ENCODE data around the gene R3HDM4. TPM values are rescaled to one million over a fixed set of nuclear protein-coding genes. Genes with fewer than 3 reads are reported as not detected.

R3HDM4 gene
- total and polyA plus RNA-seq, 4 donors = 14.1 to 72.4 (median 20.2) TPM

- TF ChIP-seq ZBTB33 (IDR thresholded peaks at IDR 0.05) (no peak), SP1 (IDR thresholded peaks at IDR 0.05) (no peak)
Measured at GRCh38 chr19:868458-869244, 44.4 kb downstream of the R3HDM4 start (continued).

DNA sequence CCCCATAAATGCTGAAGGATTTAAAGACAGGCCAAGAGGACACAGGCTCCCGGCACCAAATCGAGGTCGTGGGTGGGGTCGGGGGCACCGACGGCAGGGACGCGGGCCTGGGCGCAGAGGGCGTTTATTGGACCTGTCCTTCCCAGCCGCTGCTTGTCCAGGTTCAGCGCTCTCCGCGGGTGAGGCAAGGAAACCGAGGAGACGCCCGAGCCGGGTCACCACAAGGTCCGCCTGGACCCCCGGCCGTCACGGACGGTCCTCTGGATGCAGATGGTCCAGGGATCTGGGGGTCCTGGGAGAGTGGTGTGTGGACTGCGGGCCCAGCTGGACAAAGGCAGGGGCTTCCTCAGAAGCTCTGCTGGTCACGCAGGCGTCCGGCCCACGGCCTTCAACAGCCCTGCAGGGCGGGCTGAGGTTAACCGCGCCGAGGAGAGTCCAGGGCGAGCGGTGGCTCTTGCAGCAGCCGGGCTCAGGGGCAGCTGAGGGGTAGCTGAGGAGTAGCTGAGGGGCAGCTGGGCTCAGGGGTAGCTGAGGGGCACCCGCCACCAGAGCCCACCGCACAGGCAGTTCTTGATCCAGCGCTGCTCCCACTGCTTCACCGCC lies 45.1 kb downstream of the R3HDM4 start:
- Histone ChIP-seq H3K9ac (ENCODE audit: low read depth in 1 of 2, low read length in 2 of 2) (no peak overlapping the region), H3K27me3 (ENCODE audit: control insufficient read depth in 4 of 4, insufficient read depth in 4 of 4, low read length in 3 of 4) (no peaks in the 10 kb centered on the region), H3K27ac (ENCODE audit: low read depth in 1 of 2, low read length in 2 of 2) (no peak overlapping the region), H3K4me3 (ENCODE audit: low read depth in 1 of 3, low read length in 3 of 3) (no peak overlapping the region), H3K9me3 (ENCODE audit: control insufficient read depth in 4 of 4, low read length in 3 of 4) (no peaks in the 10 kb centered on the region), H3K4me1 (ENCODE audit: control insufficient read depth in 4 of 4, insufficient read depth in 4 of 4, low read length in 3 of 4) (peaks cover 0 to 9% (median 3%) of the 10 kb centered on the region in 4 donors), H3K36me3 (ENCODE audit: control insufficient read depth in 4 of 4, insufficient read depth in 3 of 4, low read depth in 1 of 4, low read length in 3 of 4) (peaks cover 0 to 32% (median 9%) of the 10 kb centered on the region in 4 donors)
- DNase-seq (ENCODE audit: low spot score) = no peak
- WGBS = 96% methylated on average over 39 of the region's 39 CpGs
- no peak for TF ChIP-seq FOXA1 (IDR thresholded peaks at IDR 0.05)
- no peak for TF ChIP-seq RXRA (IDR thresholded peaks at IDR 0.05)
- TF ChIP-seq, protein P1, sequence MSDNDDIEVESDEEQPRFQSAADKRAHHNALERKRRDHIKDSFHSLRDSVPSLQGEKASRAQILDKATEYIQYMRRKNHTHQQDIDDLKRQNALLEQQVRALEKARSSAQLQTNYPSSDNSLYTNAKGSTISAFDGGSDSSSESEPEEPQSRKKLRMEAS (IDR thresholded peaks at IDR 0.05) = no peak
- TF ChIP-seq HNF4A (conservative IDR thresholded peaks at IDR 0.05) = no peak
- TF ChIP-seq EGR1 (IDR thresholded peaks at IDR 0.05; ENCODE audit: low read depth in 2 of 2) = no peak
- TF ChIP-seq NR2F2 (IDR thresholded peaks at IDR 0.05) = no peak
- TF ChIP-seq JUND (IDR thresholded peaks at IDR 0.05) = no peak
- TF ChIP-seq YY1 (IDR thresholded peaks at IDR 0.05) = no peak
- no peak for TF ChIP-seq SP1 (IDR thresholded peaks at IDR 0.05)
- no peak for TF ChIP-seq RAD21 (IDR thresholded peaks at IDR 0.05)
- TF ChIP-seq GABPA (IDR thresholded peaks at IDR 0.05 in 1 of 2, conservative IDR thresholded peaks at IDR 0.05 in 1 of 2) = no peak
- no peak for TF ChIP-seq TAF1 (conservative IDR thresholded peaks at IDR 0.05)

- H3K36me3 ChIP-seq (ENCODE audit: control insufficient read depth in 4 of 4, insufficient read depth in 3 of 4, low read depth in 1 of 4, low read length in 3 of 4) = peaks cover 0 to 32% (median 9%) of the 10 kb centered on the region in 4 donors
- TF ChIP-seq, protein P2, sequence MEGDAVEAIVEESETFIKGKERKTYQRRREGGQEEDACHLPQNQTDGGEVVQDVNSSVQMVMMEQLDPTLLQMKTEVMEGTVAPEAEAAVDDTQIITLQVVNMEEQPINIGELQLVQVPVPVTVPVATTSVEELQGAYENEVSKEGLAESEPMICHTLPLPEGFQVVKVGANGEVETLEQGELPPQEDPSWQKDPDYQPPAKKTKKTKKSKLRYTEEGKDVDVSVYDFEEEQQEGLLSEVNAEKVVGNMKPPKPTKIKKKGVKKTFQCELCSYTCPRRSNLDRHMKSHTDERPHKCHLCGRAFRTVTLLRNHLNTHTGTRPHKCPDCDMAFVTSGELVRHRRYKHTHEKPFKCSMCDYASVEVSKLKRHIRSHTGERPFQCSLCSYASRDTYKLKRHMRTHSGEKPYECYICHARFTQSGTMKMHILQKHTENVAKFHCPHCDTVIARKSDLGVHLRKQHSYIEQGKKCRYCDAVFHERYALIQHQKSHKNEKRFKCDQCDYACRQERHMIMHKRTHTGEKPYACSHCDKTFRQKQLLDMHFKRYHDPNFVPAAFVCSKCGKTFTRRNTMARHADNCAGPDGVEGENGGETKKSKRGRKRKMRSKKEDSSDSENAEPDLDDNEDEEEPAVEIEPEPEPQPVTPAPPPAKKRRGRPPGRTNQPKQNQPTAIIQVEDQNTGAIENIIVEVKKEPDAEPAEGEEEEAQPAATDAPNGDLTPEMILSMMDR (IDR thresholded peaks at IDR 0.05; ENCODE audit: low read depth, low read length, missing input control) = no peak
- TF ChIP-seq HNF4A (conservative IDR thresholded peaks at IDR 0.05) = no peak
- no peak for TF ChIP-seq HNF4G (IDR thresholded peaks at IDR 0.05)
- TF ChIP-seq YY1 (IDR thresholded peaks at IDR 0.05) = no peak
- no peak for TF ChIP-seq JUND (IDR thresholded peaks at IDR 0.05)
- TF ChIP-seq GABPA (IDR thresholded peaks at IDR 0.05 in 1 of 2, conservative IDR thresholded peaks at IDR 0.05 in 1 of 2) = no peak
- no peak for TF ChIP-seq SP1 (IDR thresholded peaks at IDR 0.05)
- no peak for TF ChIP-seq RXRA (IDR thresholded peaks at IDR 0.05)
- TF ChIP-seq FOXA2 (IDR thresholded peaks at IDR 0.05) = no peak
- TF ChIP-seq FOXA1 (IDR thresholded peaks at IDR 0.05) = no peak
- TF ChIP-seq, protein P3, sequence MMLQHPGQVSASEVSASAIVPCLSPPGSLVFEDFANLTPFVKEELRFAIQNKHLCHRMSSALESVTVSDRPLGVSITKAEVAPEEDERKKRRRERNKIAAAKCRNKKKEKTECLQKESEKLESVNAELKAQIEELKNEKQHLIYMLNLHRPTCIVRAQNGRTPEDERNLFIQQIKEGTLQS (IDR thresholded peaks at IDR 0.05) = no peak
- TF ChIP-seq REST (IDR thresholded peaks at IDR 0.05) = no peak
- TF ChIP-seq, protein P1 (IDR thresholded peaks at IDR 0.05) = no peak
- TF ChIP-seq NR2F2 (IDR thresholded peaks at IDR 0.05) = no peak
- no peak for TF ChIP-seq TAF1 (conservative IDR thresholded peaks at IDR 0.05)
- no peak for TF ChIP-seq EGR1 (IDR thresholded peaks at IDR 0.05; ENCODE audit: low read depth in 2 of 2)
Measured at GRCh38 chr19:867301-867793, 45.7 kb downstream of the R3HDM4 start.

More at GRCh38 chr19:867301-867793, 45.7 kb downstream of the R3HDM4 start:
- Histone ChIP-seq H3K4me1 (ENCODE audit: control insufficient read depth in 4 of 4, insufficient read depth in 4 of 4, low read length in 3 of 4) (peaks cover 0 to 13% (median 6%) of the 10 kb centered on the region in 4 donors), H3K4me3 (ENCODE audit: low read depth in 1 of 3, low read length in 3 of 3) (no peak overlapping the region), H3K27me3 (ENCODE audit: control insufficient read depth in 4 of 4, insufficient read depth in 4 of 4, low read length in 3 of 4) (no peaks in the 10 kb centered on the region), H3K27ac (ENCODE audit: low read depth in 1 of 2, low read length in 2 of 2) (no peak overlapping the region), H3K9me3 (ENCODE audit: control insufficient read depth in 4 of 4, low read length in 3 of 4) (no peaks in the 10 kb centered on the region), H3K9ac (ENCODE audit: low read depth in 1 of 2, low read length in 2 of 2) (no peak overlapping the region)
- DNase-seq (ENCODE audit: low spot score) = no peak
- 89% methylated on average over 16 of the region's 16 CpGs for WGBS

Data from liver (tissue), 9 donors.